Endodermal cell (in vitro differentiated cells): ENCODE measurements around the gene CDH4. TPM values are rescaled to one million over a fixed set of nuclear protein-coding genes. Genes with fewer than 3 reads are reported as not detected.

ENCODE experiments used
- DNase-seq: peaks from one replicate; pipeline ENCODE4 v3.0.0-alpha.2; 2017
- H3K27ac ChIP-seq: 2 replicates; pipeline ENCODE4 v1.5.1; 2013; ENCODE audit warnings: mild to moderate bottlenecking, low read depth, low read length, moderate library complexity
- H3K27me3 ChIP-seq: 2 replicates; pipeline ENCODE4 v1.6.1; 2013; ENCODE audit warnings: mild to moderate bottlenecking, low read length, moderate library complexity; ENCODE audit not compliant: insufficient read depth, control insufficient read depth, poor library complexity, severe bottlenecking
- H3K36me3 ChIP-seq: 2 replicates; pipeline ENCODE4 v1.7.0; 2013; ENCODE audit warnings: mild to moderate bottlenecking, low read length, moderate library complexity; ENCODE audit not compliant: control insufficient read depth, insufficient read depth
- H3K4me1 ChIP-seq: one replicate; pipeline ENCODE4 v1.7.0; 2013; ENCODE audit warnings: low read length; ENCODE audit not compliant: control insufficient read depth, insufficient read depth
- H3K4me3 ChIP-seq: 2 replicates; pipeline ENCODE4 v1.5.1; 2013; ENCODE audit warnings: mild to moderate bottlenecking, low read length, moderate library complexity
- H3K9ac ChIP-seq: 2 replicates; pipeline ENCODE4 v1.6.1; 2013; ENCODE audit warnings: mild to moderate bottlenecking, low read length, moderate library complexity; ENCODE audit not compliant: poor library complexity, severe bottlenecking; ENCODE audit errors: extremely low read depth
- H3K9me3 ChIP-seq: 2 replicates; pipeline ENCODE4 v1.6.1; 2013; ENCODE audit warnings: mild to moderate bottlenecking, low read length, moderate library complexity; ENCODE audit not compliant: control insufficient read depth
- H3K27ac Mint-ChIP-seq: 2 replicates; pipeline ENCODE4 v1.8.0; 2020; ENCODE audit warnings: mixed read lengths
- H3K27me3 Mint-ChIP-seq: 2 replicates; pipeline ENCODE4 v1.8.0; 2021; ENCODE audit warnings: mild to moderate bottlenecking, mixed read lengths; ENCODE audit not compliant: insufficient read depth
- H3K36me3 Mint-ChIP-seq: 2 replicates; pipeline ENCODE4 v1.8.0; 2020; ENCODE audit warnings: low read depth, mixed read lengths
- H3K4me1 Mint-ChIP-seq: 2 replicates; pipeline ENCODE4 v1.8.0; 2020; ENCODE audit warnings: mixed read lengths
- H3K4me3 Mint-ChIP-seq: 2 replicates; pipeline ENCODE4 v1.8.0; 2020; ENCODE audit warnings: mild to moderate bottlenecking, moderate library complexity, mixed read lengths
- H3K9me3 Mint-ChIP-seq: 2 replicates; pipeline ENCODE4 v1.8.0; 2020; ENCODE audit warnings: mild to moderate bottlenecking, mixed read lengths
- CTCF ChIP-seq: fragments of 200-600 bp; sonication (generic); conservative IDR thresholded peaks from 2 replicates; pipeline ENCODE4 v1.5.0; 2021; ENCODE audit warnings: antibody characterized with exemption, mild to moderate bottlenecking
- whole genome bisulfite sequencing, 2 experiments: methylation state at CpG; one replicate each; pipeline versions ENCODE4 v1.1.5 to v1.1.7; 2013; ENCODE audit warnings: missing lambda C conversion rate in 2 of 2, mixed read lengths in 1 of 2; ENCODE audit not compliant: insufficient coverage in 1 of 2, insufficient read length in 1 of 2; 5-methylcytosine and 5-hydroxymethylcytosine counted together
- total RNA-seq, 2 donors: library from RNA; stranded (reverse); fragmentation: NEBNext Ultra II Directional in 1 of 2; extraction: Animal tissue kit (Norgen Biotek cat#: 25700) in 1 of 2; gene quantifications; 2 replicates in 1 of 2; 3 replicates in 1 of 2; pipeline ENCODE4 v1.2.1, GENCODE V29; 2021

The CDH4 gene
- total RNA-seq, 2 donors from 2014 or later: 1.8 to 5.8 TPM

- Histone ChIP-seq H3K27ac (no peak overlapping the region), H3K4me1 (peaks cover 3% of the 10 kb centered on the region), H3K27me3 (no peaks in the 10 kb centered on the region), H3K9me3 (peaks cover 3% of the 10 kb centered on the region), H3K4me3 (no peak overlapping the region), H3K36me3 (no peaks in the 10 kb centered on the region), H3K9ac (no peak overlapping the region)
- no peak for DNase-seq
- Mint-ChIP-seq H3K36me3 (no peaks in the 10 kb centered on the region), H3K4me1 (peaks cover 17% of the 10 kb centered on the region), H3K27ac (no peak overlapping the region), H3K27me3 (peaks cover 38% of the 10 kb centered on the region), H3K9me3 (peaks cover 13% of the 10 kb centered on the region), H3K4me3 (no peak overlapping the region)
- no peak for TF ChIP-seq CTCF
- WGBS, 2 experiments: 95 to 97% methylated on average over 11 to 13 of the region's 13 CpGs
Measured at GRCh38 chr20:61556673-61557072, 304.6 kb downstream of the CDH4 start.

- H3K27me3 ChIP-seq: no peaks in the 10 kb centered on the region
- no peak overlapping the region for H3K9ac ChIP-seq
- Mint-ChIP-seq H3K27me3 (peaks cover 32% of the 10 kb centered on the region), H3K27ac (no peak overlapping the region), H3K4me1 (peaks cover 21% of the 10 kb centered on the region), H3K36me3 (no peaks in the 10 kb centered on the region), H3K9me3 (peaks cover 4% of the 10 kb centered on the region), H3K4me3 (no peak overlapping the region)
- H3K9me3 ChIP-seq: no peaks in the 10 kb centered on the region
- H3K4me1 ChIP-seq: peaks cover 3% of the 10 kb centered on the region
- H3K27ac ChIP-seq: no peak overlapping the region
- DNase-seq: no peak
- H3K4me3 ChIP-seq: no peak overlapping the region
- WGBS, 2 experiments: 95 to 97% methylated on average over 12 to 17 of the region's 17 CpGs
- no peaks in the 10 kb centered on the region for H3K36me3 ChIP-seq
- TF ChIP-seq CTCF: no peak
Measured at GRCh38 chr20:61557621-61558020, 305.6 kb downstream of the CDH4 start.

- peaks cover 8% of the 10 kb centered on the region for H3K4me1 ChIP-seq
- H3K36me3 ChIP-seq: no peaks in the 10 kb centered on the region
- no peaks in the 10 kb centered on the region for H3K9me3 ChIP-seq
- no peak overlapping the region for H3K27ac ChIP-seq
- H3K9ac ChIP-seq: no peak overlapping the region
- H3K27ac Mint-ChIP-seq: no peak overlapping the region
- 75 to 85% methylated on average over 10 of the region's 10 CpGs for WGBS, 2 experiments
- no peaks in the 10 kb centered on the region for H3K36me3 Mint-ChIP-seq
- H3K4me3 ChIP-seq: no peak overlapping the region
- no peak for TF ChIP-seq CTCF
- no peaks in the 10 kb centered on the region for H3K27me3 ChIP-seq
- H3K4me3 Mint-ChIP-seq: no peak overlapping the region
- H3K9me3 Mint-ChIP-seq: no peaks in the 10 kb centered on the region
- peaks cover 23% of the 10 kb centered on the region for H3K27me3 Mint-ChIP-seq
- peak; percentile 75 for DNase-seq
- peaks cover 31% of the 10 kb centered on the region for H3K4me1 Mint-ChIP-seq
Measured at GRCh38 chr20:61558726-61559125, 306.7 kb downstream of the CDH4 start.
